ENCODE data around the gene TAB2. TPM values are rescaled to one million over a fixed set of nuclear protein-coding genes. Genes with fewer than 3 reads are reported as not detected.

The TAB2 gene
- total RNA-seq, 1 experiment from 2014 or later, result 56.2 TPM

DNA sequence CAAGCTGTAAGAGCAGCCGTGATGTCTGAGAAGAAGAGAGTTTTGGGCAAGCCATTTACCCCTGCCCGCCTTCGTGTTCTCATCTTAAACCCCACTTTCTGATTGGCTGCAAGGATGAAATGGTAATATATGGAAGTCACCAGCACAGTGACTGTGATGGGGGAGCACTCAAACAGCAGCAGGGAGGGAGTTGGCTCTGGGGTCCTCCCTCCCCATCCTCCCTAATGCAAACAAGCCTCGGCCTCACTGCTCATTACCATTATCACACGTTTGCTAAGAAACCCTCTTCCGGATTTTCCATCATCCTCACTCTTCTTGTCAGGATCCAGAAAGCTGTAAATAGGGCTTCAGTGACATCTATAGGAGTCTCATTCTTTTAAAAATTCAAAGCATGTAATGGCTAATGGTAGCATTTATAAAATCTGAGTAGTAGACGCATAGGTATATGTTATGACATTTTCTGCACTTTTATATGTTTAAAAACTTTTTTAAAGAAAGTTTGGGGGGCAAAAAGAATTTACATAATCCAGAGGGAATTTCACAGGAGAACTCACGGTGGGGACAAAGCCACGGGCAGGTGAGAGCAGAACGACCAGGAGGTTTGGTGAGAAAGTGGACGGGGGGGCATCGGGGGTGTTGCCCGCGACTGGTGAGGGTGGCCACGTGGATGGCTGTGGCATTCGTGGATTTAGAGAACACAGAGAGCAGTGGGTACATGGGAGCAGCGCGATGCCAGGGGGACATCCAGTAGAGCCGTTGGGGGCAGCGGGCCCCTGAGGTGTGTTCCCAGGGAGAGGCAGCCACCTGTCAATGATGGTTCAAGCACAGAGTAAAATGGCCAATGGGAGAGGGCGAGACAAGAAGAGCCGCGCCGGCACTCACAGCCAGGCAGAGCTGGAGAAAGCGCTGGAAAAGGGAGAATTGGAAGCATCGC, 112.2 kb downstream of the TAB2 start:
- H3K36me3 Mint-ChIP-seq (ENCODE audit: insufficient read depth in 1 of 3, low read depth in 3 of 3), result no peaks in the 10 kb centered on the region
- H3K27me3 ChIP-seq (ENCODE audit: insufficient read depth, low read length), result no peaks in the 10 kb centered on the region
- peaks cover 4 to 6% of the 10 kb centered on the region in 2 experiments; a peak in 2 of 4 replicates for H3K4me1 Mint-ChIP-seq
- H4K20me1 ChIP-seq (ENCODE audit: control insufficient read depth, insufficient read depth, insufficient read length), result no peaks in the 10 kb centered on the region
- DNase-seq, result no peak
- H3K9ac ChIP-seq (ENCODE audit: extremely low read depth, insufficient read length, low read length), result no peak overlapping the region
- H3K27ac Mint-ChIP-seq, result peak overlapping the region in 1 of 3 experiments; percentile 24; a peak in 2 of 7 replicates
- H2BK5ac ChIP-seq (ENCODE audit: insufficient read length, low read length), result no peak overlapping the region
- no peak overlapping the region for H4K91ac ChIP-seq (ENCODE audit: insufficient read length, low read depth, low read length)
- no peak overlapping the region for H3K18ac ChIP-seq (ENCODE audit: insufficient read length, low read depth, low read length)
- H3K56ac ChIP-seq (ENCODE audit: insufficient read length, low read depth, low read length), result no peak overlapping the region
- H3K23me2 ChIP-seq (ENCODE audit: insufficient read length, low read depth, low read length, poor library complexity, severe bottlenecking), result no peaks in the 10 kb centered on the region
- no peak overlapping the region for H2BK15ac ChIP-seq (ENCODE audit: low read depth, low read length)
- H3K79me2 ChIP-seq (ENCODE audit: insufficient read depth, low read length), result no peaks in the 10 kb centered on the region
- H2BK20ac ChIP-seq (ENCODE audit: low read depth, low read length, poor library complexity, severe bottlenecking), result no peak overlapping the region
- H3T11ph ChIP-seq (ENCODE audit: low read length), result no peak overlapping the region
- no peak overlapping the region for H2BK12ac ChIP-seq (ENCODE audit: insufficient read length, low read depth, low read length)
- H3K4me1 ChIP-seq (ENCODE audit: insufficient read depth, low read length), result no peaks in the 10 kb centered on the region
- no peaks in the 10 kb centered on the region for H3K9me3 Mint-ChIP-seq
- no peak overlapping the region for H4K5ac ChIP-seq (ENCODE audit: insufficient read length, low read depth, low read length)
- no peak overlapping the region for H3K14ac ChIP-seq (ENCODE audit: insufficient read depth, low read length)
- H4K8ac ChIP-seq (replicated peaks; ENCODE audit: insufficient read length, low read depth, low read length), result no peak overlapping the region
- no CpG with 5 or more reads among the region's 26 CpGs for WGBS (ENCODE audit: extremely low coverage, insufficient read length, low lambda C conversion rate)
- H3K27ac ChIP-seq (ENCODE audit: insufficient read length, low read depth, low read length), result no peak overlapping the region
- no peak overlapping the region for H3K4me2 ChIP-seq (ENCODE audit: insufficient read depth, insufficient read length, low read length)
- no peak for TF ChIP-seq CTCF (conservative IDR thresholded peaks at IDR 0.05)
- no peak overlapping the region for H3K4me3 Mint-ChIP-seq
- no peaks in the 10 kb centered on the region for H3K9me3 ChIP-seq (ENCODE audit: control insufficient read depth, low read depth, low read length)
- H3K79me1 ChIP-seq (ENCODE audit: insufficient read depth, low read depth, low read length, poor library complexity, severe bottlenecking), result no peaks in the 10 kb centered on the region
- H2AK5ac ChIP-seq (ENCODE audit: insufficient read length, low read length), result no peak overlapping the region
- H2BK120ac ChIP-seq (ENCODE audit: low read depth, low read length, poor library complexity, severe bottlenecking), result no peak overlapping the region
- no peak overlapping the region for H3K23ac ChIP-seq (ENCODE audit: insufficient read length, low read depth, low read length)
- no peaks in the 10 kb centered on the region for H3K27me3 Mint-ChIP-seq (ENCODE audit: low read depth)
- no peak overlapping the region for H2AFZ ChIP-seq (ENCODE audit: low read length)
- H3K4ac ChIP-seq (ENCODE audit: low read depth, low read length), result no peak overlapping the region
